Prostate gland (tissue), 2 donors: Measurements from ENCODE around the gene CAMKMT.

Source experiments
- CTCF ChIP-seq, 4 experiments: fragments of 200-600 bp in 2 of 4; fragments of 450-650 bp in 2 of 4; sonication (generic) in 2 of 4; IDR thresholded peaks; 1 replicate in 3 of 4; 2 replicates in 1 of 4; pipeline ENCODE4 v1.5.1; 2016 to 2019; ENCODE audit warnings: antibody characterized with exemption in 4 of 4, mild to moderate bottlenecking in 2 of 4, moderate library complexity in 2 of 4
- POLR2A ChIP-seq: fragments of 450-650 bp; IDR thresholded peaks from one replicate; pipeline ENCODE4 v1.6.1; 2016; ENCODE audit warnings: antibody characterized with exemption, mild to moderate bottlenecking

GRCh38 chr2:44813658-44814057, 451.9 kb downstream of the CAMKMT start:
- TF ChIP-seq POLR2A, result no peak
- TF ChIP-seq CTCF (IDR thresholded peaks at IDR 0.05), result no peak
